ENCODE results near the gene HOMEZ.
"Not testable (repeated sequence)": the region's sequence is repeated elsewhere in the genome, so short reads cannot be mapped to it uniquely, and the experiment has no call there.

The HOMEZ gene

DNA sequence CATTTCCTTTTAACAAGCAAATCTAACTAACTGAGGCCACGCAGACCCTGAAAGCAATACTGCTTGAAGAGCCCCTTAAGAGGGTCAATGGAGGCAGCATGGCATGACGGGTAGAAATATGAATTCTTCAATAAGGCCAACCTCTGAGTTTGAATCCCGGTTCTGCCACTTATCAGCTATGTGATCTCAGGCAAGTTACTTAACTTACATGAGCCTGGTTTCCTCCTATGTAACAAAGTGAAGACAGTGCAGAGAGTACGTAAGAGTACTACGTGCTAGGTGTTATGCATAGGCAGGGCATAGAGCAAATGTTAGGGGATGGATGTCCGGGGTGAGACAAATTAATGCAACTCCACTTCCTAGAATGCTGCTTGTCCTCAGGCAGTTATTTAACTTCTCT is 4.7 kb downstream of the HOMEZ start:
- DNase-seq (ENCODE audit: low spot score) = no peak

DNA sequence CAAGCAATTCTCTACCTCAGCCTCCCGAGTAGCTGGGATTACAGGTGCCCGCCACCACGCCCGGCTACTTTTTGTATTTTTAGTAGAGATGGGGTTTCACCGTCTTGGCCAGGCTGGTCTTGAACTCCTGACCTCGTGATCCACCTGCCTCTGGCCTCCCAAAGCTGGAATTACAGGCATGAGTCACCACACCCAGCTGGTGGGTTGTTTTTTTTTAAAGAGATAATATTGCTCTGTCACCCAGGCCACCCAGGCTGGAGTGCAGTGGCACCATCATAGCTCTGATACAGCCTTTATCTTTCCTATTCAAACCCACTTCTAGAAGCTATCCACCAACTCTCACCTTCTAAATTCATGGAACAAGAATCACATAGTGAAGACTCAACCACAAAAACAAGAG is 8.0 kb downstream of the HOMEZ start:
- not testable (repeated sequence) for DNase-seq (ENCODE audit: low spot score)

DNA sequence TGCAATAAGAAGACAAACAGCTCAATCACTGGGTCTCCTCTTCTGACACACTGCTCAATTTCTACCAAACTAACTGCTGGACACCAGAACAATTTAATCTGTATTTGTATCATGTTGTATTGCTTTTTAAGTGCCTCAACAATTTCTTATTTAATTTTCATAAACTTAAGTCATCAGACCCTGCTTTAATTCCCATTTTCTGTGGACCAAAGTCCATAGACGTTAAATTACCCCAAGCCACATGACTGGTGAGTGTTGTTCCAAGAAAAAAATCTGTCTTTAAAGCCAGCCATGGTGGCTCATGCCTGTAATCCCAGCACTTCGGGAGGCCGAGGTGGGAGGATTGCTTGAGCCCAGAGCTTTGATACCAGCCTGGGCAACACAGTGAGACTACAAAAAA is 8.7 kb downstream of the HOMEZ start:
- DNase-seq (ENCODE audit: low spot score) = no peak

DNA sequence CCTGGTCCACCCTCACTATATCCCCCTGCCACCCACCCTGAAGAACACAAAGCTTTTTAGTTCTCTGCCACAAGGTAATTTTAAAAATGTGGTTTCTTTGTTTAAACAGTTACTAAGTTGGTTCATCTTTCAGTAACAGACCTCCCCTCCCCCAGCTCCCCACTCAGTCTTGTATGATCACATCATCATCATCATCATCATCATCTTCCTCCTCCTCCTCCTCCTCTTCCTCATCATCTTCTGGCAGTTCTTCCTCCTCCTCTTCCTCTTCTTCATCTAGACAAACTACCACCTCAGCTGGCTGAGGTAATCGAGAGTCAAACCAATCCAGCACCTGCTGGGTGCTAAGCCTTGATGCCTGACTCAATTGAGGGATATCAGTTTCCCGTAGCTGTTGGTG is 10.5 kb downstream of the HOMEZ start:
- no peak for DNase-seq (ENCODE audit: low spot score)

DNA sequence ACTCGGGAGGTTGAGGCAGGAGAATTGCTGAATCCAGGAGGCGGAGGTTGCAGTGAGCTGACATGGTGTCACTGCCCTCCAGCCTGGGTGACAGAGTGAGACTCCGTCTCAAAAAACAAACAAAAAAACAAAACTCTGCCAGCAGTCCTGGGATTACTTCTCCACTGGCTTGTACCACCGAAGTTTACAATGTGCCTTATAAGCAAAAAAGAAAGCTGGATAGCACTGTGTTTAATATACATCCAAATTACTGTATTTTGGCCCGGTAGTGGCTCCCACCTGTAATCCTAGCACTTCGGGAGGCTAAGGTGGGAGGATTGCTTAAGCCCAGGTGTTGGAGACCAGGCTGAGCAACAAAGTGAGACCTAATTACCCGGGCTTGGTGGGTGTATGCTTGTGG is 16.7 kb downstream of the HOMEZ start:
- no peak for DNase-seq (ENCODE audit: low spot score)

DNA sequence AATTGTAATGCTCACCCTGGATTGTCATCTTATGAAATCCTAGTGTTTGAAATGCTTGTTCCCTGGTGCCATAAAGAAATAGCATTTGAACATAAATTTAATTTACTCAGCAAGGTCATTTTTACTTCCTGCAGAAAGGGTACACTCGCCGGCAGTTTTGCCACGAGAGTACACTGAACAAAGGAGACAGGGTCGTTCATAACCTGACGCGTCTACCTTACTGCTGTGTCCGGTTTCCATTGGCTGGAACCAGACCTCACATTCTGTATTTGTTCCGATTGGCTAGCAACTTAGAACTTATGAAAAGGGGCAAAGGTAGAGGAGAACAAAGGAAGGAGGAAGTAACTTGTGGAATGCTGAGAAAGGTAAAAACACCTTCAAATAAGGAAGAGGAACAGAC is 25.1 kb downstream of the HOMEZ start:
- not testable (repeated sequence) for DNase-seq (ENCODE audit: low spot score)

DNA sequence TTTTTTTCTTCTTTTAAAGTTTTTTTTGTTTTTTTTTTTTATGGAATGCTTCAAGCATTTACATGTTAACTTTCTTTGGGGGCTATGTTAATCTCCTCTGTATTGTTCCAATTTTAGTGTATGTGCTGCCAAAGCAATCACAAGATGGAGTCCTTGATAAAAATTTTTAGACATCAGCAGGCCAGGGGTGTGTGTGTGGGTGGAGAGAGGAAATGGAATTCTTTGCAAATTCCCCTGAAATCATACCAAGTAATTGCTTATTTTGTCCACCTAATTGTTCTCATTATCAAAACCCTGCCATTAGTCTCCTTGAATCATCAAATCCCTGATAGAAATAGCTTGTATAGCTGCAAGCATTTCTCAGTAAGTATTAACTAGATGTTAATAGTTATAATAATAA is 26.5 kb downstream of the HOMEZ start:
- no peak for DNase-seq (ENCODE audit: low spot score)

DNA sequence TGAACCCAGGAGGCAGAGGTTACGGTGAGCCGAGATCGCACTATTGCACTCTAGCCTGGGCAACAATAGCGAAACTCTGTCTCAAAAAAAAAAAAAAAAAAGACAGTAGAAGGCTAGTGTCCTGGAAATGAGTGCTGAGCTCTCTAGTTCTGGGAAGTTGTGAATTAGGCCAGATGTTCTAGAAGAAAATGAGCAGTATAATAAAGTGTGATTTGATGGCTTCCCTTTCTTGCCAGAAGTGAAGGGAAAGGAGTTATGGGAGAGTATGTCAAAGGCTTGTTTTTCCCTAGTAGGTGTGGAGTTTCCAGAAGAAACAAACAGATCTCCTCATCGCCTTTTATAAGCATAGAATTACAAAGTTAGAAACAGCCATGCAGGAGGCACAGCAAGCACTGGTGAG is 27.7 kb downstream of the HOMEZ start:
- DNase-seq (ENCODE audit: low spot score) = no peak

DNA sequence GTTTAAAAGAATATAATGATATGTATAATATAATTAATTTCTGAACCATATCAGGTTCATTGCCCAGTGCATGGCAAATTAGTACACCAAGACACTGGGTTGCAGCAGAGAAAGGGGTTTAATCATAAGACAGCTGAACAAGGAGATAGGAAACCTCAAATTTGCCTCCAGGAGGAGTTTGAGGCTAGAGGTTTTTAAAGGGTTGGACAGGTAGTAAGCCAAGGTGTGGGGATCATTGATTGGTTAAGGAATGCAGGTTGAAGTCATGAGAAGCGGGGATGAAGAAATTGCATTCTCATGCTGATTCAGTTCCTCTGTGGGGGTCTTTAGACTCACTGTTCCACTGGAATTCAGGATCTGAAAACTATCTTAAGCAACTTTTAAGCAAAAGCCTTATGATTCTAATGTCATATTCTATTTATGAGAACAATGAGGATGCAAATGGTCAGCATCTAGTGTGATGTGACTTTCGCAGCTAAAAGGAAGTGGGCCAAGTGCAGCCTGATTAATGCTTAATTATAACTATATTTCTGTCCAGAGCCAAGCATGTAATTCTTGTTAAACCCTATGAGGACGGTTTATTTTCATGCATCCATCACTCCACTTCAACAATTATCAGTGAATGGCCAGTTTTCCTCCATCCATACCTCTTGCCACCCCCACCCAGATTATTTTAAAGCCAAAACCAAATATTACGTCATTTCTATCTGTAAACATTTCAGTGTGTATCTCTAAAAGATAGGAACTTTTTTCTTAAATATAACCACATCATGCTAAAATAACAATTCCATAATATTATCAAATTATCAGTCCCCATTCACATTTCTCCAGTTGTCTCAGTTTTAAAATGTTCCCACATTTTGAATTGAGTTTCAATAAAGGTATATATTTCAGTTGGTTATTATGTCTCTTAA is 33.3 kb downstream of the HOMEZ start:
- DNase-seq (ENCODE audit: low spot score) = no peak

DNA sequence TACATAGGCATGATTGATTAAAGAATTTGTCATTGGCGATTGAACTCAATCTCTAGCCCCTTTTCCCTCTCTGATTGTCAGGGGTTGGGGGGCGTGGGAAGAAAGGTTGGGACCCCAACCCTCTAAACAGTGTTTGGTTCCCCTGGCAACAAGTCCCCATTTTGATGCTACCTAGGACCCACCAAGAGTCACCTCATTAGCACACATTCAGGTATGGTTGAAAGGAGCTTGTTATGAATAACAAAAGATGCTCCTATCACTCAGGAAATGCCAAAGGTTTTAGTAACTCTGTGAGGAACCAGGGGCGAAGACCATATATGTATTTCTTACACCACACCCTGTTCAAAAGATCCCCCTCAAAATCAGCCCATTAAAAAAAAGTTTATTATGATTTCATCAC is 33.9 kb downstream of the HOMEZ start:
- no peak for DNase-seq (ENCODE audit: low spot score)

DNA sequence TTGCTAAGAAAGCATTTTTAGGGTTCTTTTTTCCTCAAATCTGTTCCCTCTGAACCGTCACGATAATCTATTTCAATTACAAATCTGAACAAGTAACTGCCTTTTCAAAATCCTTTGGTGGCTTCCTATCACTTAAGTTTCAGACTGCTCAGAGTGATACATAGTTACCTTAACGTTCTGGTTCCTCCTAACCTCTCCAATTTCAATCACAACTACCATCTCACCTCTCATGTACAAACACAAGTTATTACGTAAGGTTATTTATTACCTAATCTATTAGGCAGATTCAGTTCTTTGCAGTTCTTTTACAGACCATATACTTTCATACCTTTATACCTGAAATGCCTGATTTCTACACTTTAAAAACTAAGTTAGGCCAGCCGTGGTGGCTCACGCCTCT is 36.1 kb downstream of the HOMEZ start:
- DNase-seq (ENCODE audit: low spot score) = no peak

DNA sequence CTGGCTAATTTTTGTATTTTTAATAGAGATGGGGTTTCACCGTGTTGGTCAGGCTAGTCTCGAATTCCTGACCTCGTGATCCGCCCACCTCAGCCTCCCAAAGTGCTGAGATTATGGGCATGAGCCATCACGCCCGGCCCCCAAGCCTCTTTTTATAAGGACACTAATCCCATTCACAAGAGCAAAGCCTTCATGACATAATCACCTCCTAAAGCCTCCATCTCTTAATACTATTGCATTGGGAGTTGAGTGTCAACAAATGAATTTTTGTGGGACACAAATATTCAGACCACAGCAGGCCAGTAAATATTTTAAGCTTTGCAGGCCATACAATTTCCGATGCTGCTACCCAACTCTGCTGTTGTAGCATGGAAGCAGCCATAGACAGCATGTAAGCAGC is 37.3 kb downstream of the HOMEZ start:
- DNase-seq (ENCODE audit: low spot score) = no peak

DNA sequence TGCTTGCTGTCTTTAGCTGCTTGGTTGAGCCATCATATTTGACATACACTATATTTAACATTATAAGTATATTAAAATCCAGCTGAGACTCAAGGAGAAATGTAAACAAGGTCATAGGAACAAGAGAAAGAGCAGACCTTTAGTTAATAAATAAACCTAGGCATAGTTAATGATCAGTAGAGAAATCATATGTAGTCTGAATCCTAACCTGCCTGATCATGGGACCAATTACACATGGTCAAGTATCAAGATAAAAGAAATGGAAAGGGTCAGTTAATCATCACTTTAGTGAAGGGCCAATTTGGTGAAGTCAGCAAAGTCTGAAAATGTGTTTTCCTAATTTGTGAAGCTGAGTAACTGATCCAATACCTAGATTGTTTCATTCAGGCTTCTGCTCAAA is 40.6 kb downstream of the HOMEZ start:
- no peak for DNase-seq (ENCODE audit: low spot score)

DNA sequence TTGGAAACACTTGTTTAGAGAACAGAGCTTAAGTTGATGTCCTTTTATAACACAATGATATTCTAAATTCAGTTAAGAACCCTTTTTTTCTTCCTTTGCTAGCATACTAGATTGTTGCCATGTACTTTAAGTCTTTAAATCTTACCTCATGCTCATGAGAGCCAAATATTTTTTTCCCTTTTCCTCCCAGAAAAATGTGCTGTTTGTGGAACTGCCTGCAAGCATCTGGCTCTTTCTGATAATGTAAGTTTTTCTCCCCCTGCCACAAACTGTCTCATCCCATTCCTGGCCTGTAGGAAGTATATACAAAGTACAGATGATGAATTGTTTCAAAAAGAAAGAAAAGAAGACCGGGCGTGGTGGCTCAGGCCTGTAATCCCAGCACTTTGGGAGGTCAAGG is 42.9 kb downstream of the HOMEZ start:
- no peak for DNase-seq (ENCODE audit: low spot score)

DNA sequence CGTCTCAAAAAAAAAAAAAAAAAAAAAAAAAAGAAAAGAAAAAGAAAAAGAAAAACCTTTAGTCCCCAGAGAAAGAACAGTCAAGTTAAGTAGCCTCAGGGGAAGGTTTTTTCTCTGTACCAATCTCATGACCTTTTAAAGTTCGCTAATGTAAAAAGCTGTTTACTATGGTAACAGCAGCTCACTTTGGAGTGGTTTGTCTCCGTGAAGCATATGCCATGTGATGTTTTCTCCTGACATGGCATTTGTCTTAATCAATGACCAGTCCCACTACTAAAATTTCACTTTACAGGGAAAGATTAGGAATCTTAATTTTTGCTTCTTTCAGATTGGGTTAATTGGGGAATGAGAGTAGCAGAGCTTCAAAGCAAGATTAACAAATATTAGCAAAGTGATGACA is 43.9 kb downstream of the HOMEZ start:
- DNase-seq (ENCODE audit: low spot score) = no peak

DNA sequence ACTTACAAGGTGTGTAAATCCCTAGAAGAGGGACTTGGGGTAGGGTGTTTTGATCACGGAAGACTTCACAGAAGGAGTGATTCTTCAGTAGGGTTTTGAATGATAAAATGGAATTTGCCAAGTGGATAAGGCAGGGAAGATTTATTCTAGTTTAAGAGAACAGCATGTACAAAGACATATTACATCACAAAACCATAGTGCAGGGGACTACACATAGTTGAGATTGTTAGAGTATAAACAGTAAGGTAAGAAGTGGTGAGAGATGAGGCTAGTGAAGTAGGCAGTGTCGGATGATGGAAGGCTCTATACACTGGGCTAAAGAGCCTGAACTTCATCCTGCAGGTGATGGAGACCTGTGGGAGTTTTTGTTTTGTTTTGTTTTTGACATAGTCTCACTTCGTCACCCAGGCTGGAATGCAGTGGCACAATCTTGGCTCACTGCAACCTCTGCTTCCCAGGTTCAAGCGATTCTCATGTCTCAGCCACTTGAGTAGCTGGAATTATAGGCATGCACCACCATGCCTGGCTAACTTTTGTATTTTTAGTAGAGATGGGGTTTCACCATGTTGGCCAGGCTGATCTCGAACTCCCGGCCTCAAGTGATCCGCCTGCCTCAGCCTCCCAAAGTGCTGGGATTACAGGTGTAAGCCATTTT is 44.7 kb downstream of the HOMEZ start:
- DNase-seq (ENCODE audit: low spot score) = not testable (repeated sequence)

DNA sequence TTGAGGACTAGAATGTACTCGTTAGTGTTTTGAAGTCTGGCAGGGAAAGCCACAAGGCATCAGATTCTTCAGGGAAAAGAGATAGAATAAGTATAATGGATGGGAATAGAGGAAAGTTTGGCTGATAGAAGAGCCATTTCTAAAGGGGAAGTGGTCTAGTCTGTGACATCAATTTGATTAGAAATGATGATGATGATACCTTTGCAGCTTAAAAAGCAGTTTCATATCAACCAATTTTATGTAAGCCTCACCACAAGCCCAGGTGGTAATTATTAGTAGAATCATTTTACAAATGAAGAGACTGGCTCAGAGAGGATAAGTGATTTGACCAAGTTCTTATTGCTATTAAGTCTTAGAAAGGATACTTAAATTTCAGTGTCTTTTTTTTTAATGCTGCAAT is 45.3 kb downstream of the HOMEZ start:
- DNase-seq (ENCODE audit: low spot score) = no peak

DNA sequence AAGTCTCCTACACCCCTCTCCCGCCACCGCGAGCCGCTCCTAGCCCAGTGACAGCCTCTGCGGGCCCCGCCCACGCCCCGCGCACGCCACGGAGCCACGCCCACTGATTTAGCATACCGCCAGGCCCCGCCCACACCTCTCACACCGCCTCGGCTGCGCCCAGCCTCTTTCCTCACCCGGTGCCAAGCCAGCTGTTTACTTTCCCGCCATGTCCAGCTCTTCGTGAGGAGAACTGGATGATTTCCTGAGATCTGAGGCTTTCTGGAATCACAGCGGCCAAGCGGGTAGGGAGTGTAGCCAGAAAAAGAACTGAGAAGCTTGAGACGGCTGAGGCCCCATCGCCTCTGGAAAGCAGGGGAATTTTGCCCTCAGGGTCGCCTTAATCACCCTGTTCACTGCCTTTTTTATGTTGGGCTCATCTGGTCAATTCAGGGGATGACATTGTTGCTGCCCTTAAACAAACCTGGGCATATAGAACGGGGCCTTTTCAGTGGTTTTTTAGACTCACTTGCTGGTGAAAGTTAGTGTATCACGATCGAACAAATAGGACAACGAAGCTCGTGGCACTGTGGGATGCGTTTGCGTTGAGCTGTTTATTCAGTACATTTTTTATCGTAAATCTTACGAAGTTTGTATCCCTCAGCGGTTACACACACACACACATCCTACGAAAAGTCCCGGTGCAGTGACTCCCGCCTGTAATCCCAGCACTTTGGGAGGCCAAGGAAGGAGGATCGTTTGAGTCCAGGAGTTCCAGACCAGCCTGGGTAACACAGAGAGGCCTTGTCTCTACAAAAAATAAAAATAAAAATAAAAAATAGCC is 47.9 kb downstream of the HOMEZ start, which contains the start of gene RNF212B:
Gene RNF212B, plus strand, starts transcription at position 165 of the 823 bp plus-strand sequence. CDS start 2,410 bp downstream, outside the sequence.
- DNase-seq (ENCODE audit: low spot score) = no peak

DNA sequence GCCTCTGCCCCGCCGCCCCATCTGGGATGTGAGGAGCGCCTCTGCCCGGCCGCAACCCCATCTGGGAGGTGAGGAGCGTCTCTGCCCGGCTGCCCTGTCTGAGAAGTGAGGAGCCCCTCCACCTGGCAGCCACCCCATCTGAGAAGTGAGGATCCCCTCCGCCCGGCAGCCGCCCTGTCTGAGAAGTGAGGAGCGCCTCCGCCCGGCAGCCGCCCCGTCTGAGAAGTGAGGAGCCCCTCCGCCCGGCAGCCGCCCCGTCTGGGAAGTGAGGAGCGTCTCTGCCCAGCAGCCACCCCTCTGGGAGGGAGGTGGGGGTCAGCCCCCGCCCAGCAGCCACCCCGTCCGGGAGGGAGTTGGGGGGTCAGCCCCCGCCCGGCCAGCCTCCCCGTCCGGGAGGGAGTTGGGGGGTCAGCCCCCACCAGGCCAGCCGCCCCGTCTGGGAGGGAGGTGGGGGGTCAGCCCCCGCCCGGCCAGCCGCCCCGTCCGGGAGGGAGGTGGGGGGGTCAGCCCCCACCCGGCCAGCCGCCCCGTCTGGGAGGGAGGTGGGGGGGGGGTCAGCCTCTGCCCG is 53.6 kb downstream of the HOMEZ start:
- DNase-seq (ENCODE audit: low spot score) = not testable (repeated sequence)

DNA sequence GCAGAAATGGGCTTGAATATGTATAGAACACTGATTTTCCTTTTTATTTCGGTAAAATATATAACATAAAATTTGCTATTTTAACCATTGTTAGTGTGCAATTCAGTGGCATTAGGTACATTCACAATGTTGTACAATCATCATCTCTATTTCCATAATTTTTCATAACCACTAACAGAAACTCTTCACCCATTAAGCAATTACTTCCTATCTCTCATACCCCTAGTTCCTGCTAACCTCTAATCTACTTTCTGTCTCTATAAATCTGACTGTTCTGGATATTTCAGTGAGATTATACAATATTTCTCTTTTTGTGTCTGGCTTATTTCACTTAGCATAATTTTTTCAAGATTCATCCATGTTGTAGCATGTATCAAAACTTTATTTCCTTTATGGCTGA is 57.1 kb downstream of the HOMEZ start:
- DNase-seq (ENCODE audit: low spot score) = no peak

DNA sequence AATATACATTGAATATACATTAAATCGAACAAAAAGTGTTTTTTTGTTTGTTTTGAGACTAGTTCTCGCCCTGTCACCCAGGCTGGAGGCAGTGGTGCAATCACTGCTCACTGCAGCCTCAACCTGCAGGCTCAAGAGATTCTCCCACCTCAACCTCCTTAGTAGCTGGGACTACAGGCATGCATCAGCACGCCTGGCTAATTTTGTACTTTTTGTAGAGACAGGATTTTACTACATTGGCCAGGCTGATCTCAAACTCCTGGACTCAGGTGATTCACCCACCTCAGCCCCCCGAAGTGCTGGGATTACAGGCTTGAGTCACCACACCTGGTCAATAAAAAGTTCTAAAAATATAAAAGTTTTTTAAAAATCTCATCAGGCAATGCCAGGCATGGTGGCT is 58.4 kb downstream of the HOMEZ start:
- no peak for DNase-seq (ENCODE audit: low spot score)

DNA sequence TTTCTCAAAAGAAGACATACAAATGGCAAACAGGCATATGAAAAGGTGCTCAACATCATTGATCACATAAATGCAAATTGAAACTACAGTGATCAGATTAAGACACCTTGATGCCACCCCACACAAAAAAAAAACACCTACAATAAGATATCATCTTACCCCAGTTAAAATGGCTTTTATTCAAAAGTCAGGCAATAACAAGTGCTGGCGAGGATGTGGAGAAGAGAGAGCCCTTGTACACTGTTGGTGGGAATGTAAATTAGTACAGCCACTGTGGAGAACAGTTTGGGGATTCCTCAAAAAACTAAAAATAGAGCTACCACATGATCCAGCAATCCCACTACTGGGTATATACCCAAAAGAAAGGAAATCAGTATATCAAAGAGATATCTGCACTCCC is 61.0 kb downstream of the HOMEZ start:
- DNase-seq (ENCODE audit: low spot score) = not testable (repeated sequence)

Measured in cerebellar cortex (tissue), 1 donor.